ENCODE data around the gene C11orf21. TPM values are rescaled to one million over a fixed set of nuclear protein-coding genes. Genes with fewer than 3 reads are reported as not detected.
"Not testable (repeated sequence)": the region's sequence is repeated elsewhere in the genome, so short reads cannot be mapped to it uniquely, and the experiment has no call there.

Gene C11orf21
- total and polyA plus RNA-seq, 2 experiments from 2014 or later: 1.3 to 1.8 TPM

GRCh38 chr11:2289859-2290258 is 11.9 kb downstream of the C11orf21 start:
- no peak for DNase-seq (ENCODE audit: low read depth in 1 of 2, low spot score in 1 of 2)
- no peaks in the 10 kb centered on the region for H3K36me3 ChIP-seq
- H3K27ac ChIP-seq: no peak overlapping the region
- H3K9me3 ChIP-seq (ENCODE audit: low read depth): no peaks in the 10 kb centered on the region
- H3K4me3 ChIP-seq: no peak overlapping the region
- peaks cover 20% of the 10 kb centered on the region for H3K27me3 ChIP-seq
- no peak for TF ChIP-seq CTCF (IDR thresholded peaks at IDR 0.05; ENCODE audit: low read depth, low read length)
- no peaks in the 10 kb centered on the region for H3K4me1 ChIP-seq (ENCODE audit: low read depth)

GRCh38 chr11:2289350-2289749 is 12.4 kb downstream of the C11orf21 start:
- Histone ChIP-seq H3K27me3 (peaks cover 17% of the 10 kb centered on the region), H3K4me3 (no peak overlapping the region), H3K36me3 (no peaks in the 10 kb centered on the region), H3K4me1 (ENCODE audit: low read depth) (no peaks in the 10 kb centered on the region), H3K27ac (no peak overlapping the region), H3K9me3 (ENCODE audit: low read depth) (no peaks in the 10 kb centered on the region)
- no peak for TF ChIP-seq CTCF (IDR thresholded peaks at IDR 0.05; ENCODE audit: low read depth, low read length)
- DNase-seq (ENCODE audit: low read depth in 1 of 2, low spot score in 1 of 2): no peak

- Histone ChIP-seq H3K4me3 (no peak overlapping the region), H3K27me3 (peaks cover 9% of the 10 kb centered on the region), H3K36me3 (no peaks in the 10 kb centered on the region), H3K9me3 (ENCODE audit: low read depth) (no peaks in the 10 kb centered on the region), H3K4me1 (ENCODE audit: low read depth) (no peaks in the 10 kb centered on the region), H3K27ac (no peak overlapping the region)
- no peak for TF ChIP-seq CTCF (IDR thresholded peaks at IDR 0.05; ENCODE audit: low read depth, low read length)
- no peak for DNase-seq (ENCODE audit: low read depth in 1 of 2, low spot score in 1 of 2)
Measured at GRCh38 chr11:2287091-2287490, 14.6 kb downstream of the C11orf21 start.

- H3K36me3 ChIP-seq; DNase-seq (ENCODE audit: low read depth in 1 of 2, low spot score in 1 of 2); H3K27ac ChIP-seq; H3K4me3 ChIP-seq; H3K9me3 ChIP-seq (ENCODE audit: low read depth); H3K4me1 ChIP-seq (ENCODE audit: low read depth): not testable (repeated sequence)
- peaks cover 14% of the 10 kb centered on the region for H3K27me3 ChIP-seq
Measured at GRCh38 chr11:2286350-2286749, 15.4 kb downstream of the C11orf21 start.

GRCh38 chr11:2280208-2280607 is 21.5 kb downstream of the C11orf21 start:
- Histone ChIP-seq H3K36me3 (no peaks in the 10 kb centered on the region), H3K27me3 (peaks cover 28% of the 10 kb centered on the region), H3K4me3 (no peak overlapping the region), H3K4me1 (ENCODE audit: low read depth) (no peaks in the 10 kb centered on the region), H3K27ac (no peak overlapping the region), H3K9me3 (ENCODE audit: low read depth) (no peaks in the 10 kb centered on the region)
- DNase-seq (ENCODE audit: low read depth in 1 of 2, low spot score in 1 of 2): no peak
- TF ChIP-seq CTCF (IDR thresholded peaks at IDR 0.05; ENCODE audit: low read depth, low read length): no peak

- H3K9me3 ChIP-seq (ENCODE audit: low read depth): no peaks in the 10 kb centered on the region
- H3K27me3 ChIP-seq: peaks cover 46% of the 10 kb centered on the region
Measured at GRCh38 chr11:2277933-2278523, 23.7 kb downstream of the C11orf21 start.

More at GRCh38 chr11:2277933-2278523, 23.7 kb downstream of the C11orf21 start:
- Histone ChIP-seq H3K27ac (no peak overlapping the region), H3K4me3 (no peak overlapping the region), H3K36me3 (no peaks in the 10 kb centered on the region), H3K4me1 (ENCODE audit: low read depth) (no peaks in the 10 kb centered on the region)
- no peak for TF ChIP-seq CTCF (IDR thresholded peaks at IDR 0.05; ENCODE audit: low read depth, low read length)
- DNase-seq (ENCODE audit: low read depth in 1 of 2, low spot score in 1 of 2): no peak
